Measurements from ENCODE around the gene LBHD1.
A peak's percentile ranks its signal among the peaks of the same experiment; 100 is the strongest.
"Not testable (repeated sequence)": the region's sequence is repeated elsewhere in the genome, so short reads cannot be mapped to it uniquely, and the experiment has no call there.

Gene LBHD1

DNA sequence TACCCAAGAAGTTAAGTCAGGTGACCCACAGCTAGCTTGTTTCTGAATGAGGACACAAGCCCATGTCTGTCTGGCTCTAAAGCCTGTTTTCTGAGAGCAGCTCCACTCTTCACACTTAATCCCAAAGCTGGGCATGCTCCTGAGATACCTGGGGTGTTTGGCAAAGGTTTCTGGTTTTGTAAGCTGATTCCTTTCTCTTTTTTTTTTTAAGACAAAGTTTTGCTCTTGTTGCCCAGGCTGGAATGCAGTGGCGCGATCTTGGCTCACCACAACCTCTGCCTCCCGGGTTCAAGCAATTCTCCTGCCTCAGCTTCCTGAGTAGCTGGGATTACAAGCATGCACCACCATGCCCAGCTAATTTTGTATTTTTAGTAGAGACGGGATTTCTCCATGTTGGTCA lies 21.6 kb upstream of the LBHD1 start:
- DNase-seq = not testable (repeated sequence)

DNA sequence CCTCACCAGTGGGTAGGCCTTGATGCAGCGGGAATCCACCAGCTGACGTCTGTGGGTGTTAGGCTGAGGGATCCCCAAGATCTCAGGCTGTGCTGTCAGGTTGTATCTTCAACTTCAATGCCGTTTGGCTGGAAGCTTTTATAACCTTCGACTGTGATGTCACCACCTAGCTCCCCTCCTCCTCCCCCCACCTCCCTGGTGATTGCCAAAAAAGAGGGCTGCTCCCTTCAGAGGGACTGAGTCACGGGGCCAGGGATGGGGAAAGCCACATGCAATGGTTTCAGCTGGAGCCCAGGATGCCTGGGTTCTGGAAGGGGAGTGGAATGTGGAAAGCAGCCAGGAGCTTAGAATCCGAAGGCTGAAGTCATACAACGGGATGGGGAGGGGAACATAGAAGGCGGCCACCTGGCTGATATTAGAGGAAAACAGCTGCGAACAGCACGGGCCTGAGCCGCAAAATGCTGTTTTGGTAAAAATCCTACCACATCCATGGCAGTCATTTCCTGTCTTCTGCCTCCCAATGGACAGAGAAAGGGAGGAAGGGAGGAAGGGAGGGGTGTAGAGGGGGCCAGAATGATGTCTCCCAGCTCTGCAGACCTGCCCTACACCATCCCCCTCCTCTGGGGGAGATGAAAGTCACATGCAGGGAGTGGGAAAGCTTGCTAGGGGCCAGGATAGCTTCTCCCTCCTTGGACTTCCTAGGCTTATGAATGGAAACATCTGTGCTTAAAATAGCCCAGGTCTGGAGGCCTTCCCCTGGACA lies 17.5 kb upstream of the LBHD1 start, which contains the start of gene LRRN4CL:
Gene LRRN4CL (minus strand): TSS at position 110 of the 763 bp plus-strand sequence. CDS start 1,022 bp downstream, outside the sequence.
- no peak for DNase-seq

DNA sequence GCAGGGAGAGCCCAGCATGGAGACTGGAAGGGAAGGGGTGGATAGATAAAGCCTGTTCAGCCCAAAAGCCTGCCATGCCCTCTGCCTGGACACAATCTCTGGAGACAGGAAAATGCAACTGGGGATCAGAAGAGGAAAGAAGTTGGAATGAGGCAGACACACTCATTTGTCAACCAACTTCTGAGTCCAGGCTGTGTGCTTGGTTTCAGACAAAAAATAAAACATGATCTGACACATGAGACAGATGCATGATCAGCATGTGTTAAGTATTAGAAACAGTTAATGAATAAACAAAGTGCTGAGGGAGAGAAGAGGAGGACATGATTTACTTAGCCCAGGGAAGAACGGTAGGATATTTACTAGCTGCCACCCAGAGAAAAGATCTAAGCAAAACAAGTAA lies 16.4 kb upstream of the LBHD1 start:
- no peak for DNase-seq

DNA sequence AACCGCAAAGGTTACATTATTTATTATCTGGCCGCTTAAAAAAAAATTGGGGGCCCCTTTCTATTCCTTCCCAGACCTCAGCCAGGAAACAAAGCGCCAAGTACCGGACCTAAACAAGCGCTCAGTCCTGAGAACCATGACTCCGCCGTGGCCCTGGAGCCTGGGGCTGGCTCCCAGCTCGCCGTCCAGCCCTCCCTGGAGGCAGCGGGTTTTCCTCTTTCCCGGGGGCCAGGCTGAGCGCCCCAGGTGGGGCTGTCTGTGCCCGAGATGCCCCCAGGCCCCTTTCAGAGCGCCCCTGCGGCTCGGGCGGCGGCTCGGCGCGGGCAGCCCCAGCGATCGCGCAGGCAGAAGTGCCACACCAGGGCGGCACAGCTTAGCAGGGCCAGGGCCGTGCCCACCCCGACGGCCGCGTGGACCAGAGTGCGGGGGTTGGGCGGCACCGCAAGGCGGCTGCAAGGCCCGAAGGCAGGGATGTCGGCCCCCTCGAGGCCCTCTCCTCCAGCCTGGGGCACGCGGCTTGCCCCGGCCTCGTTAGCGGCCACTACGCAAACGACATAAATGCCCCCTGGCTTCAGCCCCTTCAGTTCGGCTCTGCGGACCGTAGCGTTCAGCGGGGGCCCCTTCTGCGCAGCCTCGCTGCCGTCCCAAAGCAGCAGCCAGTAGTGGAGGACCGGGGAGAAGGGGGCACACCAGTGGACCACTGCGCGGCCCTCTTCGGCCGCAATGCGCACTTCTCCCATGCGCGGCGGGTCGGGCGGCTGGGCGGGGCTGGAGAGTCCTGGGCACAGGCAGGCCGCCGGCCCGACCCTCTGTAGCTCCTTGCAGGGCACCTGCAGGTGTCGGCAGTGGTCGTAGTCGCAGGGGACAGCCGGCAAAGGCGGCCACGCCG lies 15.7 kb upstream of the LBHD1 start:
- DNase-seq = no peak

DNA sequence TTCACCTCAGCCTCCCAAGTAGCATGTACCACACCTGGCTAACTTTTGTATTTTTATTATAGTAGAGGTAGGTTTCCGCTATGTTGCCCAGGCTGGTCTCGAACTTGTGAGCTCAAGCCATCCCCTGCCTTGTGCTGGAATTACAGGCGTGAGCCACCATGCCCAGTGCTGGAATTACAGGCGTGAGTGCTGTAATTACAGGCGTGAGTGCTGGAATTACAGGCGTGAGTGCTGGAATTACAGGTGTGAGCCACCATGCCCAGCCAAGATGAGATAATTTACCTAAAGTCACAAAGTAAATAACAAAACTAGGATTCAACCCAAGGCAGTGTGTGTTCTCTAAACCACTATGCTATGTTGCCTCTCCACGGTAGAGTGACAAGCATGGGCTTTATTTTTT lies 10.5 kb upstream of the LBHD1 start:
- DNase-seq = no peak

DNA sequence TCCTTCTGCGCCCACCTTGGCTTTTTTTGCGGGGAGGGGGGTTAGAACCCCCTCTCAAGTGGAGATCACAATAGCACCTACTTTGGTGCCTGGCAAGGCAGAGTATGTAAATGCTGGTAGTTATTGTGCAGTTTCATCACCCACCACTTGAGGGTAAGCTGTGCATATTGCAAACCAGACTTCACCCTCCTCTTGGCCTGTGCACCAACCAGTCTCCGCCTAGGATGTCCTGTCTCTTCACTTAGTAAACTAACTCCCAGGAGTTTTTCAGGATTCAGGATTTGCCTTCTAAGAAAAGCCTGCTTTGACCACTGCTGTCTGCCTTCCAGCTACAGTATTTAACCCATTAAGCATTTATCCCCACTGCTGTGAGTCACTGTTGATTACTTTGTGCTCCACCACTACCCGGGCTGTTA lies 8.8 kb upstream of the LBHD1 start:
- DNase-seq = peak; percentile 56

DNA sequence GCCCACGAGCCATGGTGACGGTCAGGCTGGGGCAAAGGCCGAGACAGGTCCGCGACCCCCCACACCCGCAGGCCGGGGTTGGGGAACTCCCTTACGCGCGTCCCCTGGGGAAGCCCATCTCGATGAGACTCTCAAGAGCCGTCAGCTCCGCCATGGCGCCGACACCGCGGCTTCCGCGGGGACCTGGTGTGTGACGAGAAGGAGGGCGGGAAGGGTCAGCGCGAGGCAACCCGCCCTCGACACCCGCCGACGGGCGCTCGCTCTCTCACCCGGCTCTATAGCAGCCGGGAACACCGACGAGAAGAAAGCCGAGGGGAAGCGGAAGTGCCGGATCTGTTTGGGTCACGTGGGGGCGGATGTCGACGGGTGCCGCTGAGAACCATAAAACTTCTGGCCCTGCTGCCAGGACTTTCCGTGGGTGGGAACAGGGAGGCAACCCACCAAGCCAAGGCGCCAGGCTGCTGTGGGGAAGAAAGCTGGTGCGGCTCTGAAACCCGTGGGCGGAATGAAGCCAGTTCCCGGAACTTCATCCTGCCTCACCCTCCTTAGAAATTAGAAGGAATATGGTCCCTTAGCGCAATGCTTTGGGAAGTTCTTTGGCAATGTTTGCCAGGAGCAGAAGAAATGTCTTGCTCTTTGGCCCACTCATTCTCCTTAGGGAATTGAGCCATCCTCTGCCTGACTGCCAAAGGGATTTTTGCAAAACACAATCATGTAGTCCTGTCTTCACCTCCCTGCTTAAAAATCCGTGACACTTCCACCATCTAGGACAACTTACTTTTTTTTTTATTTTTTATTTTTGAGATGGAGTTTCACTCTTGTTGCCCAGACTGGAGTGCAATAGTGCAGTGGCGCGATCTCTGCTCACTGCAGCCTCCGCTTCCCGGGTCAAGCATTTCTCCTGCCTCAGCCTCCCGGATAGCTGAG lies 7.0 kb upstream of the LBHD1 start, which contains the start of gene UBXN1:
Gene UBXN1 (minus strand): TSS at position 304 of the 927 bp plus-strand sequence. CDS start 150 bp downstream, at position 154.
- peak; percentile 87 for DNase-seq

DNA sequence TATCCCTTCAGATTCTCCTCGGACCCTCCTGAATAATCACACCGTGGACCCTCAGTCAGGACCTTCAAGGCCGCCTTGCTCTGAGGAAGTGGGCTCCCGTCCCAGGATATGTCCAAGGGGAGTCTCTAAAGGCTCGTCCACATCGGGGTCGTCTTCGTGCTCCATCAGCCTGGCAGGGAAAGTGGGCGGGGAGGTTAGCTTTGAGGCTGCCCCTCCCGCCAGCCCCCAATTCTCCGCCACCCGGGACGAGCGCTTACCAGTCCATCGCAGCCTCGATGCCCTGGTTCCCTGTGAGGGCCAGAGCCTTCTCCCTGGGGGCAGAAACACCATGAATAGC lies 6.3 kb upstream of the LBHD1 start:
- DNase-seq = no peak

DNA sequence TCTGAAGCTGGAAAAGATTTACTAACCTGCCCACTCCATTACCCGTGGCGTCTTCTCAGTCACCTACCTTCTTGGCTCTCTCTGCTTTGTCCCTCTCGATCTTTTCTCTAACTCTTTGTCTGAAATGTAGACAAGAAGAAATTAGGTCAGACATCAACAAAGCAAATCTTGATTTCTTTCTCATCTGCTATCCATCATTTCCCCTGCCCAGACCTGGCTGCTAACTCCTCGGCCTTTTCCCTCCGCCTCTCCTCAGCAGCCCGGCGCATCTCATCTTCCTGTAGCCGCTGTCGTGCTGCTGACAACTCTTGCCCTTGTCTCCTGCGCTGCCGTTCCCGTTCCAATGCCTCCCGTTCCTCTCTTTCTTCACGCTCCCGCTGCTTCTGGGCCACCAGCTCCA lies 5.6 kb upstream of the LBHD1 start:
- no peak for DNase-seq

DNA sequence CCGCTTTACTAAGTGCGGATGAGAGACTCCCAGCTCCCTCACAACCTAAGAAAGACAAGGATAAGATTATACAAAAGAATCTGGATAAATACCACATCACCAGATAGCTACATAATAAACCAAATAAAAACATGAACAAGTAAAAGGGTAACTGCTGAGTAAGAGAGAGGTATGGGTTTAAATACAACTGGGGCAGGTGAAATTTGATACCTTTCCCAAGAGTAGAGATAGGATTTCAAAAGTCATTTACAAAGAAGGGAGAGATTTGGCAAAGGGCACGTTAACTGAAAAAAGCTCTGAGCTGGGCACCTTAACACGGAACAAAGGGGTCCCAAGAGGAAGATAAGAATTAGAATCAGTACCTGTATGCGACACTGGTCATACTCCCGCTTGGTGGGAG lies 5.1 kb upstream of the LBHD1 start:
- DNase-seq = no peak

DNA sequence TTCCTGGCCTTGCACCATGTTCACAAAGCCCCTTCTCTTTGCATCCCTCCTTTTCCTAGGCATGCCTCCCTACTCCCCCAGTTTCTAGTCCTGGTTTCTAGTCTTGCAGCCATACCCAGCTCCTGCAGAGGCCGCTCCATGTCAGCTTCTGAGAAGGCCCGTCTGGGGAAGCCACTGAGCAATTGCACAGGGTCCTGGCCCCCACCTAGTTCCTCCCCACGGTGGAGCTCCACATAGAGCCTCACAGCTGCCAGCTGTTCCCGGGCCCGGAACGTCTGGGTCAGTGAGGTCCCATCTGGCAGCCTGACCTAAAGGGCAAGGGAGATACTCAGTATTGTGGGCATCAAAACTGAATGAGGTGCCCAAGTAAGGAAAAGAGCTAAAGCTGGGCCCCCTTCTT lies 4.6 kb upstream of the LBHD1 start:
- DNase-seq = no peak

DNA sequence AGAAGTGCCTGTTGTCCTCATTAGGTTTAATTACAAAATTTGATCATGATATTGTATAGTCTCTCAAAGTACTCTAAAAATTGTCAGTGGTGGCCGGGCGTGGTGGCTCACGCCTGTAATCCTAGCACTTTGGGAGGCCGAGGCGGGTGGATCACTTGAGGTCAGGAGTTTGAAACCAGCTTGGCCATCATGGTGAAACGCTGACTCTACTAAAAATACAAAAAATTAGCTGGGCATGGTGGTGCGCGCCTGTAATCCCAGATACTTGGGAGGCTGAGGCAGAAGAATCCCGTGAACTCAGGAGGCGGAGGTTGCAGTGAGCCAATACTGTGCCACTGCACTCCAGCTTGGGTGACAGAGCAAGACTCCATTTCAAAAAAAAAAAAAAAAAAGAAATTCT lies 3.3 kb upstream of the LBHD1 start:
- not testable (repeated sequence) for DNase-seq

DNA sequence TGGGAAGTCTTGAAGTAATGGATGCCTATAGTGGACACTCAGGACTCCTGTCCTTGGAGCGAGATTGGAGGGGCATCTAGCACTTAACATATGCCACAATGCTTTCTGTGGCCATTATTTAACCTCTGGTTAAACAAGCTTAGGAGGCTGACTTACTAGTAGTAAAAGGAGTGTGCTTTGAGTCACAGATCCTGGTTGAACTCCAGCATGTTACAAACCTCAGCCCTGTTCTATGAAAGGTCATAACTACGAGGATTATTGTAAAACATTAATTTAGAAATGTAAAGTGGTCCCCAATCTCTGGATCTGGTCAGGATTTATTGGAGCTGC lies 1.1 kb upstream of the LBHD1 start:
- no peak for DNase-seq

DNA sequence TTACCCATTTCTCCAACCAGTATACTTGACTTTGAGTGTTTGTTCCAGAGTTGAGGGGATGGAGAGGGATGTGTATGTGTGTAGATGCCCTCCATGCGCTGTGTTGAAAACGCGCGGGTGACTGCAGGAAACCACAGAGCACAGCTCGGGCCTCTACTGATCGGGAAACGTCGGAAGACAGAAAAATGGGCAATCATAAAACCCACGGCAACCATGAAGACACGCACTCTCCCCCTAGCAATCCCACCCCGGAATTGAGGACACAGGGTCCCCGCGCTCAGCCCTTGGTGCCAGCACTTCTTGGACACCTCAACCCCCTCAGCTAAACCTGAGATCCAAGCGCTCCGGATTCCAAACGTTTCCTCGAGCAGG lies 845 bp downstream of the LBHD1 start:
- DNase-seq = peak; percentile 87

DNA sequence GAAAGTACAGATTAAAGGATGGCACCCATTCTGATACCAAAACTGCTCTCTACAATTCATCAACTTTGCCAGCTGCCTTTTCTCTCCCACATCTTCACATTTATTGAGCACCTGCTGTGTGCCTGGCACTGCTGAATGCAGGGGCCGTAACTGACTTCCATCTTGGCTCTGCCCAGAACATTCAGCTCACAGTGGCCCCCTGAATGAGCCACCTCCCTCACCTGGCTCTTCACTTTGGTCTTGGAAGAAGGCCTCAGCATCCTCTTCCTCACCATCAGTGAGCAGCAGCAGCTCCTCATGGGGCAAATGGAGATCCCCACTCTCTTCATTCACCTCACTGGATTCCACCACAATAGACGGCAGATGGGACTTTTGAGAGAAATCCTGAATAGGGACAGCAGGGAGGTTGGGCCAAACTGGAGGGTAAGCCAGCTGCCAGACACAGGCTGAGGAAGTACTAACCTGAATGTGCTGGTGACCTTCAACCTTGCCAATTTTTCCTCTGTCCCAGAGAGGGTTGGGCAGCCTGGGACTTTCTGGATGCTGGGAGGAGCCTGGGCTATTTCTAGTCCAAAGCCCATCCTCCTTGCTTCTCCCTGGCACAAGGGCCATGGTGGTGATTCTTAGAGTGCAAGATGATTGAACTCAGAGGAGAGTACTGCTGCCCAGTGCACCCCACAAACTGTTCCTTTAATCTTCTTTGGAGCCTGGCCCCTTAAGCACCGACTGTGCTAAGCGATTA lies 2.5 kb downstream of the LBHD1 start:
- DNase-seq = no peak

DNA sequence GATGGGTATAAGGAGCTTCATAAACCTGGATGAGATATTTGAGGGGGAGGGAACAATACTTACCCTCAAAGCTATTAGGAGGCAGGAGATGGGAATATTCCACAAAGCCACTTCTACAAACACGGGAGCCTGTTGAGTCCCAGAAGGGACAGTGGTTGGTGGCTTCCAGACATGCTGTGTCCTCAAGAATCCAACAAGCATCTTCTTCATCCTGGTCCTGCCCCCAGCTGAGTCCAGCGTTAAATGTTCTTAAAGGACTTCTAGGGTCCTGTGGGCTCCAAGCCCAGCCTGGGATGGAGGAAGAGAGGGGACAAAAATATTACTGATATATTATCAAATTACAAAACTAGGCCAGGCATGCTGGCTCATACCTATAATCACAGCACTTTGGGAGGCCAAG lies 4.6 kb downstream of the LBHD1 start:
- no peak for DNase-seq

DNA sequence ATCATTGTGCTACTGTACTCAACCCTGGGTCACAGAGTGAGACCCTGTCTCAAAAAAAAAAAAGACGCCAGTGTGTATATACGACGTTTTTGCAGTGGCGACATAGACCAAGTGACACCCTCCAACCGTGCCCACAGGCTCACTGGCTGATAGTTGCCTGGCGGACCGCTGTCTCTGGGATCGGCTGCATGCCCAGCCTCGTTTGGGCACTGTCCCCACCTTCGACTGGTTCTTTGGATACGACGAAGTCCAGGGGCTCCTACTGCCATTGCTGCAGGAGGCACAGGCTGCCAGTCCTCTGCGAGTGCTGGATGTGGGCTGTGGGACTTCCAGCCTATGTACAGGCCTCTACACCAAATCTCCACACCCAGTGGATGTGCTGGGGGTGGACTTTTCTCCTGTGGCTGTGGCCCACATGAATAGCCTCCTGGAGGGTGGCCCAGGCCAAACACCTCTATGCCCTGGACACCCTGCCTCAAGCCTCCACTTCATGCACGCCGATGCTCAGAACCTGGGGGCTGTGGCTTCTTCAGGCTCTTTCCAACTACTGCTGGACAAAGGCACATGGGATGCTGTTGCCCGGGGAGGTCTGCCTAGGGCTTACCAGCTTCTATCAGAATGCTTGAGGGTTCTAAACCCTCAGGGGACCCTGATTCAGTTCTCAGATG lies 5.7 kb downstream of the LBHD1 start:
- no peak for DNase-seq

DNA sequence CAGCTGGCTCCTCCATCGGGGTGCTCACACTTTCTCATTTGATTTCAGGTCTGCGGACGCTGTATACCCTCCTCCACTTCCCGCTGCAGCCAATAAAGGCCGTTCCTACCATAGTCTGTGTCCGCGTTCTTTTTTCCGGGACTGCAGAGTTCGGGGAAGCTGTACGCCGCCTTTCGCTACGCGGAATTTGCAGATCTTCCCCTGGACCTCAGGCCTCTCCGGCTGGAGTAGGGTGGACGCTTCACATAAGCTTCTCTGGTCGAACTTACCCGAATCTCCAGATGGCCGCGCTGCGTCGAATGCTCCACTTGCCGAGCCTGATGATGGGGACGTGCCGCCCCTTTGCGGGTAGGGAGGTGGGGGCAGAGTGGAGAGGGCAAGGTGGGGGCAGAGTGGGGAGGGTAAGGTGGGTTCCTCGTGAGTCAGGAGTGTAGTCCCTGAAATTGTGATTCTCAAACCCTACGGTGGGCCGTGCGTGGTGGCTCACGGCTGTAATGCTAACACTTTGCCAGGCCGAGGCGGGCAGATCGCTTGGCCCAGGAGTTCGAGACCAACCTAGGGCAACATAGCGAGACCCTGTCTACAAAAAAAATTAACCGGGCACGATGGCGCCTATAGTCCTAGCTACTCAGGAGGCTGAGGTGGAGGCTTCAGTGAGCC lies 6.3 kb downstream of the LBHD1 start:
- DNase-seq = peak; percentile 44

DNA sequence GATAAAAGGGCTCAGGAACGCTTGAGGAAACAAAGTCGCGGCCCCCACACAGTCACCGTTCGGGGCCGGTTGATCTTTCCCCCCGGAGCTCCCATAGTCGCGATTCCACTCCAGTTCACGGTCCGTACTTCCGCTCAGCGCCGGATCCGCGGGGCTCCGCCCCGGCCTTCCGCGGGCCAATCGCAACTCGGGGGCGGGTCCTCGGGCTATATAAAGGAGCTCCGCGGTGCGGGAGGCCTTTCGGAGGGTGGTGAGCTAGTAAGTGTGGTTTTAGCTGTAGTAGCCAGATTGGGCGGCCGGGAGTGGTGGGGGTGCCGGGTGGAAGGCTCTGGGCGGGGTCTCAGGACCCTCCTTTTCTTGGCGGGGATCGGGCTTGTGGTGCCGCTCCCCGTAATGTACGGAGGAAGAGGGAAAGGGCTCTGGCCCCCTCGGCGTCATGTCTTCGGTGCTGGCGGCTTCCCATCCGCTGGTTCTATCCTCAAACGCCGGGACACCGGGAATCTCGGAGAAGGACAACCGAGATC lies 6.9 kb downstream of the LBHD1 start, which contains the start of the genes C11orf98 and CSKMT:
Gene C11orf98 (minus strand): TSS at position 136 of the 524 bp plus-strand sequence. CDS start 41 bp downstream, at position 95.
Gene CSKMT (plus strand): TSS at position 238 of the 524 bp plus-strand sequence. CDS start 568 bp downstream, outside the sequence.
- peak; percentile 95 for DNase-seq

DNA sequence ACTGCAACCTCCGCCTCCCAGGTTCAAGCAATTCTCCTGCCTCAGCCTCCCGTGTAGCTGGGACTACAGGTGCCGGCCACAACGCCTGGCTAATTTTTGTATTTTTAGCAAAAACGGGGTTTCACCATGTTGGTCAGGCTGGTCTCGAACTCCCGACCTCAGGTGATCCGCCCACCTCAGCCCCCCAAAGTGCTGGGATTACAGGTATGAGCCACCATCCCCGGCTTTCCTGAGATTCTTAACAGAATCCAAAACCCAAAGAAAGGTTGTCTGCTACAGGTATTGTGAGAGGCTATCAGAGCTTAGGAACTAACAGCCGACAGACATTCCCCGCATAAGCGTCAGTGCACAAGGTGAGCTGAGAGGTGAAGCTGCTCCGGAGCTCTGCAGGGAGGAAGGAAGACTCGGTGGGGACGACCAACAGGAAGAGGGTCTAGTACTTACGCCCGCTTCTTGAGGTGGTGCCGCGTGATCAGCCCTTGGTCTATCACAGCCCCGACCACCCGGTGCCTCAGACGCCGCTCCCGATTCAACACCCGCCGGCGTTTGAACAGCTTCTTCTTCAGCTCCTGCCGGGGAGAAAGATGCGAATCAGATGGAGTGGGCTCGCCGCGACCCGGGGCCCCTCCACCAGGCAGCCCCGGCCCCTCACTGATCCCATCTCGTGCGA lies 7.5 kb downstream of the LBHD1 start:
- DNase-seq = peak; percentile 91
